ENCODE results near the gene TRAPPC12. TPM values are rescaled to one million over a fixed set of nuclear protein-coding genes. Genes with fewer than 3 reads are reported as not detected.

Gene TRAPPC12
- total RNA-seq, 2 experiments from 2014 or later = 49.8 to 64.0 TPM

GRCh38 chr2:3466482-3466863 is 87.0 kb downstream of the TRAPPC12 start:
- Mint-ChIP-seq H3K4me1 (ENCODE audit: low read depth) (peaks cover 9% of the 10 kb centered on the region), H3K4me3 (no peak overlapping the region), H3K36me3 (ENCODE audit: low read depth) (peaks cover 88% of the 10 kb centered on the region), H3K9me3 (no peaks in the 10 kb centered on the region), H3K27ac (no peak overlapping the region), H3K27me3 (no peaks in the 10 kb centered on the region)
- H3K27ac ChIP-seq (ENCODE audit: low read depth in 1 of 2, low read length in 2 of 2) = no peak overlapping the region
- CTCF ChIA-PET = no interaction called here
- DNase-seq = no peak
- H3K9me3 ChIP-seq (ENCODE audit: control insufficient read depth in 1 of 2, insufficient read depth in 1 of 2, low read length in 2 of 2) = no peaks in the 10 kb centered on the region
- H3K36me3 ChIP-seq (ENCODE audit: insufficient read depth, low read length) = peaks cover 75% of the 10 kb centered on the region
- no peak overlapping the region for H3K4me3 ChIP-seq (ENCODE audit: low read length)
- no peaks in the 10 kb centered on the region for H3K27me3 ChIP-seq (ENCODE audit: control insufficient read depth in 1 of 2, insufficient read depth in 2 of 2, low read length in 2 of 2)
- no peak for ATAC-seq (ENCODE audit: poor library complexity)
- intact Hi-C loops (cut with DNase I, micrococcal nuclease) = no loop called here
- POLR2A ChIA-PET = no interaction called here
- peaks cover 4% of the 10 kb centered on the region for H3K4me1 ChIP-seq (ENCODE audit: insufficient read depth, low read length)
- no peak for TF ChIP-seq CTCF (IDR thresholded peaks at IDR 0.05)

- Mint-ChIP-seq H3K36me3 (ENCODE audit: low read depth) (peaks cover 90% of the 10 kb centered on the region), H3K27me3 (no peaks in the 10 kb centered on the region), H3K9me3 (no peaks in the 10 kb centered on the region), H3K4me3 (no peak overlapping the region), H3K4me1 (ENCODE audit: low read depth) (peaks cover 4% of the 10 kb centered on the region), H3K27ac (no peak overlapping the region)
- Histone ChIP-seq H3K36me3 (ENCODE audit: insufficient read depth, low read length) (peaks cover 80% of the 10 kb centered on the region), H3K4me1 (ENCODE audit: insufficient read depth, low read length) (peaks cover under 1% of the 10 kb centered on the region), H3K27me3 (ENCODE audit: control insufficient read depth in 1 of 2, insufficient read depth in 2 of 2, low read length in 2 of 2) (no peaks in the 10 kb centered on the region), H3K27ac (ENCODE audit: low read depth in 1 of 2, low read length in 2 of 2) (no peak overlapping the region), H3K4me3 (ENCODE audit: low read length) (no peak overlapping the region), H3K9me3 (ENCODE audit: control insufficient read depth in 1 of 2, insufficient read depth in 1 of 2, low read length in 2 of 2) (no peaks in the 10 kb centered on the region)
- TF ChIP-seq CTCF (IDR thresholded peaks at IDR 0.05) = no peak
- ATAC-seq (ENCODE audit: poor library complexity) (no peak), DNase-seq (no peak)
- intact Hi-C loops (cut with DNase I, micrococcal nuclease) = no loop called here
- ChIA-PET POLR2A (no interaction called here), CTCF (no interaction called here)
These were observed 87.5 kb downstream of the TRAPPC12 start for GRCh38 chr2:3466966-3467365.

DNA sequence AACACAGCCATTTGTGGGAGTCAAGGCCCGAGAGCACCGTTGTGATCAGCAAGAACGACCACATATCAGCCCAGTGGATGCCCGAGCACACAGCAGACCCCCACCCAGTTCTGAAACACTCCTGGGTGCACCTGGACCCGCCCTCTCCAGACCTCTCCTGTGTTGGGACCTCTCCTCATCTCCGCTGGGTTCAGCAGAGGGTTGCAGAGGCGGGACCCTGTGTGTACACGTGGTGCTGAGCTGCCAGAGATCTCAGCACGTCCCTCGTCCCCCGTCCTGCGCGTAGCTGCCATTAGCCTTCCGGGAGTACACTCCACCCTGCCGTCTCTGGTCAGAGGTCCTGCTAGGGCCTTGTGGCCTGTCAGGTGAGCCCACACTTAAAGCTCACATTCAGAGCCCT is 88.2 kb downstream of the TRAPPC12 start:
- intact Hi-C loops (cut with DNase I, micrococcal nuclease) = no loop called here
- peaks cover 91% of the 10 kb centered on the region for H3K36me3 Mint-ChIP-seq (ENCODE audit: low read depth)
- DNase-seq = no peak
- POLR2A ChIA-PET = no interaction called here
- no peak for TF ChIP-seq CTCF (IDR thresholded peaks at IDR 0.05)
- Histone ChIP-seq H3K4me1 (ENCODE audit: insufficient read depth, low read length) (no peaks in the 10 kb centered on the region), H3K27me3 (ENCODE audit: control insufficient read depth in 1 of 2, insufficient read depth in 2 of 2, low read length in 2 of 2) (no peaks in the 10 kb centered on the region), H3K4me3 (ENCODE audit: low read length) (no peak overlapping the region), H3K36me3 (ENCODE audit: insufficient read depth, low read length) (peaks cover 87% of the 10 kb centered on the region), H3K9me3 (ENCODE audit: control insufficient read depth in 1 of 2, insufficient read depth in 1 of 2, low read length in 2 of 2) (no peaks in the 10 kb centered on the region), H3K27ac (ENCODE audit: low read depth in 1 of 2, low read length in 2 of 2) (no peak overlapping the region)
- H3K9me3 Mint-ChIP-seq = no peaks in the 10 kb centered on the region
- no peak overlapping the region for H3K27ac Mint-ChIP-seq
- no peak for ATAC-seq (ENCODE audit: poor library complexity)
- H3K27me3 Mint-ChIP-seq = no peaks in the 10 kb centered on the region
- no peak overlapping the region for H3K4me3 Mint-ChIP-seq
- CTCF ChIA-PET = no interaction called here
- no peaks in the 10 kb centered on the region for H3K4me1 Mint-ChIP-seq (ENCODE audit: low read depth)

All from CD4-positive, alpha-beta T cell (primary cell).